Fibroblast of mammary gland (primary cell): ENCODE results near the gene METTL14.

Experiments used
- DNase-seq: peaks from one replicate; pipeline ENCODE4 v3.0.0-alpha.2; 2010; ENCODE audit warnings: low read depth
- H3K4me3 ChIP-seq: 2 replicates; pipeline ENCODE4 v1.5.1; 2011; ENCODE audit warnings: low read depth, mild to moderate bottlenecking, low read length, moderate library complexity; ENCODE audit not compliant: control insufficient read depth
- CTCF ChIP-seq: conservative IDR thresholded peaks from 2 replicates; pipeline ENCODE4 v1.5.1; 2011; ENCODE audit warnings: low read depth, low read length, inconsistent platforms; ENCODE audit not compliant: control insufficient read depth, insufficient read depth

Gene METTL14

GRCh38 chr4:118743867-118744266, 58.7 kb downstream of the METTL14 start:
- TF ChIP-seq CTCF, result no peak
- H3K4me3 ChIP-seq, result no peak overlapping the region
- peak; percentile 59 for DNase-seq

GRCh38 chr4:118745357-118745756, 60.2 kb downstream of the METTL14 start:
- no peak for DNase-seq
- TF ChIP-seq CTCF, result no peak

GRCh38 chr4:118746251-118746919, 61.2 kb downstream of the METTL14 start:
- TF ChIP-seq CTCF, result no peak
- H3K4me3 ChIP-seq, result no peak overlapping the region
- no peak for DNase-seq

More at GRCh38 chr4:118745357-118745756, 60.2 kb downstream of the METTL14 start:
- no peak overlapping the region for H3K4me3 ChIP-seq

GRCh38 chr4:118749347-118749988, 64.3 kb downstream of the METTL14 start:
- no peak for DNase-seq
- TF ChIP-seq CTCF, result no peak
- no peak overlapping the region for H3K4me3 ChIP-seq

GRCh38 chr4:118751629-118752323, 66.6 kb downstream of the METTL14 start:
- TF ChIP-seq CTCF, result no peak
- no peak overlapping the region for H3K4me3 ChIP-seq
- DNase-seq, result peak; percentile 68

- no peak for TF ChIP-seq CTCF
- no peak overlapping the region for H3K4me3 ChIP-seq
- no peak for DNase-seq
Observed at GRCh38 chr4:118752551-118752950, 67.4 kb downstream of the METTL14 start.
